Duodenal mucosa (tissue), 2 donors: Measurements from ENCODE around the gene IPCEF1.
"Not testable (repeated sequence)": the region's sequence is repeated elsewhere in the genome, so short reads cannot be mapped to it uniquely, and the experiment has no call there.

Experiments
- H3K27ac ChIP-seq: one replicate; pipeline ENCODE4 v1.7.0; 2013; ENCODE audit warnings: low read depth, low read length
- H3K27me3 ChIP-seq, 2 donors: one replicate each; pipeline ENCODE4 v1.7.0; 2013; ENCODE audit warnings: low read length in 2 of 2, control low read depth in 1 of 2; ENCODE audit not compliant: insufficient read depth in 2 of 2, control insufficient read depth in 1 of 2
- H3K36me3 ChIP-seq, 2 donors: one replicate each; pipeline ENCODE4 v1.7.0; 2013; ENCODE audit warnings: low read length in 2 of 2, control low read depth in 1 of 2; ENCODE audit not compliant: insufficient read depth in 2 of 2, control insufficient read depth in 1 of 2
- H3K4me1 ChIP-seq, 2 donors: one replicate each; pipeline ENCODE4 v1.7.0; 2013; ENCODE audit warnings: low read length in 2 of 2, control low read depth in 1 of 2; ENCODE audit not compliant: insufficient read depth in 2 of 2, control insufficient read depth in 1 of 2
- H3K4me3 ChIP-seq, 2 donors: one replicate each; pipeline ENCODE4 v1.7.0; 2013; ENCODE audit warnings: low read length in 2 of 2, low read depth in 1 of 2
- H3K9ac ChIP-seq, 2 donors: one replicate each; pipeline ENCODE4 v1.7.0; 2013; ENCODE audit warnings: low read length in 2 of 2, low read depth in 1 of 2
- H3K9me3 ChIP-seq, 2 donors: one replicate each; pipeline ENCODE4 v1.7.0; 2013; ENCODE audit warnings: low read length in 2 of 2, control low read depth in 1 of 2; ENCODE audit not compliant: control insufficient read depth in 1 of 2

IPCEF1 gene

DNA sequence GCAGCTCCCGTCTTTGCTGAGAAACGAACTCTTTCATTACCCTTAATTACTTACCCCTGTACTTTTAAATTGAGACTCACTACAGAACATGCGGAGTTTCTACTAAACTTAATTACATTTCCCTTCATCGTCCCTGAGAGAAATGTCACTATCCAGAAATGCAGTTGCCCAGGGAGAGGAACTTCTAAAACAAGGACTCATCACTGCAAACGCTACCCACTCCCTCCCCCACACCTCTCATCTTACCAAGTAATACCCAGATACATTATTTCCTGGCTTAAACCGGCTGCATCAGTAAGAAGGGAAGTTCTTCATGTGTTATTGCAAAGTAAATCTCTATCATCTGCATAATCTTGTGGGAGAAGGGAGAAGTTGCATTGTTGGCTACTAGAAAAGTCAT is 138.3 kb downstream of the IPCEF1 start:
- Histone ChIP-seq H3K27ac (no peak overlapping the region), H3K4me1 (no peaks in the 10 kb centered on the region), H3K27me3 (no peaks in the 10 kb centered on the region), H3K9me3 (no peaks in the 10 kb centered on the region), H3K4me3 (no peak overlapping the region), H3K36me3 (no peaks in the 10 kb centered on the region), H3K9ac (no peak overlapping the region)

DNA sequence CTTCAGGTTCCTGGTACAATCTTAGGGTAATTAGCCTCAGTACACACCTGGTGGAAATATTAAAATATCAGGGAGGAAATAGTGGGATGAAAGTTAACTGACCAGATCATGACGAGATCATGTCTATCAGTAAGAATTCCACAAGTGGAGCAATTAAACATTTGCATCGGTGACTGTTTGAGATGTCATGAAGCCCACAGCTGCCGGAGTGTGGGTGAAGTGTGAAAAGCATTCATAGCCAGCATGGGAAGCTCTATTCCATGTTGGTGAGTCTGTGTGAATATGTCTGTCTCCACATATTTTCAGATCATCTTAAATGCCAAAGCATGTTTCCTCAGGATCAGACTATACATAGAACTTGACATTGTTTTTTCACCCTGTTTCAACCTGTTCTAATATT is 142.8 kb downstream of the IPCEF1 start:
- Histone ChIP-seq H3K4me1 (no peaks in the 10 kb centered on the region), H3K9me3 (no peaks in the 10 kb centered on the region), H3K27ac (no peak overlapping the region), H3K9ac (no peak overlapping the region), H3K4me3 (no peak overlapping the region), H3K27me3 (no peaks in the 10 kb centered on the region), H3K36me3 (no peaks in the 10 kb centered on the region)

DNA sequence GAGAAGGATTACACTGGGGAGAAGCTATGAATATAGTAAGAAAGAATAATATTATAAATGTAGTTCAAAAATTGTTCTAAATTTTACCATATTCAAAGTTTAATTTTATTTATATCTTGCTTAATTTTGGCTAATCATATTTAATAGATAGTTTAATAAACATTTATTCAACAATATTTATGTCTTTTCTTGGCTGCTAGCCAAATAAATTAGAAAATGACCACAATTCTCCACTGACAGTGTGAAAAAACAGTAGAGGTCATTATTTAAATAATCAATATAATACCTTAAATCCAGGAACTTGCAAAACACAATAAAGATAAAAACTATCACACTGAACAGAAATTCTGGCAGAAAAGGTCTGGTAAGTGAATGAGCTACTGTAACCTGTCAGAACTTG is 145.9 kb downstream of the IPCEF1 start:
- H3K9ac ChIP-seq: no peak overlapping the region
- no peak overlapping the region for H3K4me3 ChIP-seq
- H3K27me3 ChIP-seq: no peaks in the 10 kb centered on the region
- no peaks in the 10 kb centered on the region for H3K4me1 ChIP-seq
- H3K27ac ChIP-seq: no peak overlapping the region
- no peaks in the 10 kb centered on the region for H3K9me3 ChIP-seq
- H3K36me3 ChIP-seq: no peaks in the 10 kb centered on the region

DNA sequence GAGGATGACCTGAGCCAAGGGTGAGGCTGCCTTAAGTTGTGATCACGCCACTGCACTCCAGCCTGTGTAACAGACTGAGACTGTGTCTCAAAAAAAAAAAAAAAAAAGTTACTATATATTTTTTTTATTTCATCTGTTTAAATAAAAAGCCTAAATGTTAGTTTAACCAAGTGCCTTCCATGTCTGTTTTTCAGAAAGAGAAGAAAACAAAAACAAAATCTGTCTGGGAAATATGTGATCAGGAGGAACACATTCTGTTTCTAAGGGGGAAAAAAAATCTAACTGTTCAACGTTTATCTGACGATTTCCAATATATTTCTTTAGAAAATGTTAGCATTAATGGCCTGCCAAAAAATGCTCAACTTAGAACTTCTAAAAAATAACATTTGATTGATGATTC is 147.0 kb downstream of the IPCEF1 start:
- H3K27me3 ChIP-seq: no peaks in the 10 kb centered on the region
- H3K9ac ChIP-seq: no peak overlapping the region
- no peaks in the 10 kb centered on the region for H3K9me3 ChIP-seq
- no peaks in the 10 kb centered on the region for H3K36me3 ChIP-seq
- H3K4me3 ChIP-seq: no peak overlapping the region
- no peak overlapping the region for H3K27ac ChIP-seq
- H3K4me1 ChIP-seq: no peaks in the 10 kb centered on the region

DNA sequence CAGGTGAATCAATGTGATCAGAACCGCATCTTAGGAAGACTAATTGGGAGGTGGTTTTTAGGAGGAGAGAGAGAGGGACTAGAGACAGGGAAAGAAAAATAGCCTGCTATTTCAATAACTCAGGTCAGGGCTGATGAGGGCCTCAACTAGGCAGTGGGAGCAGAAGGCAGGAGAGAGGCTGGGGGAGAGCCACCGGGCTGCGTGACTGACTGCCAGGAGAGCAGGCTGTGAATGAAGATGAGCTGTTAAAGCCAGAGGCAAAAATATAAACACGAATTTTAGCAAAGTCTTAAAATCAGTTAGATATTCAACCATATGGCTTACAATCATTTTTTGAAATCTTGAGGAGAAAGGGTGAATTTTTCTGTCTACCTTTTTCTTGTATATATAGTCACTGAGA is 149.6 kb downstream of the IPCEF1 start:
- H3K9me3 ChIP-seq: no peaks in the 10 kb centered on the region

DNA sequence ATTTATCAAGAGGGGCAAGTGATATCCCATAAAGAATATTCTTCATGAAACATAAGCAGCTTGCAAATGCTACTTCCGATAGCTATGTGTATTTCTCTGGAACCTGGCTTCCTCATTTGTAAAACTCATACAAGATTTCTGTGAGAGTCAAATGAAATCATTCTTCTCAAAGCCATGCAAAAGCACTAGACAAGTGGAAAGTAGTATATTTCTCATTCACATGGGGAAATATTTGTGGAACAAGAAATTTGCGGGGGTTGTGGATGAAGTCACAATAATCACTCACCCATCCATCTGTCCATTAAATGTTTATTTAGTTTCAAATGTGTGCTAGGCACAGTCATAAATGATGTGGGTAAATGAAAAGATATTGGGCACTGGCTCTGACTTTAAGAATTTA is 150.5 kb downstream of the IPCEF1 start:
- Histone ChIP-seq H3K36me3 (no peaks in the 10 kb centered on the region), H3K4me3 (no peak overlapping the region), H3K9ac (no peak overlapping the region), H3K4me1 (no peaks in the 10 kb centered on the region), H3K9me3 (no peaks in the 10 kb centered on the region), H3K27ac (no peak overlapping the region), H3K27me3 (no peaks in the 10 kb centered on the region)

More for the DNA sequence above, 149.6 kb downstream of the IPCEF1 start:
- no peaks in the 10 kb centered on the region for H3K4me1 ChIP-seq
- H3K4me3 ChIP-seq: no peak overlapping the region
- H3K27ac ChIP-seq: no peak overlapping the region
- H3K36me3 ChIP-seq: no peaks in the 10 kb centered on the region
- no peak overlapping the region for H3K9ac ChIP-seq
- no peaks in the 10 kb centered on the region for H3K27me3 ChIP-seq

DNA sequence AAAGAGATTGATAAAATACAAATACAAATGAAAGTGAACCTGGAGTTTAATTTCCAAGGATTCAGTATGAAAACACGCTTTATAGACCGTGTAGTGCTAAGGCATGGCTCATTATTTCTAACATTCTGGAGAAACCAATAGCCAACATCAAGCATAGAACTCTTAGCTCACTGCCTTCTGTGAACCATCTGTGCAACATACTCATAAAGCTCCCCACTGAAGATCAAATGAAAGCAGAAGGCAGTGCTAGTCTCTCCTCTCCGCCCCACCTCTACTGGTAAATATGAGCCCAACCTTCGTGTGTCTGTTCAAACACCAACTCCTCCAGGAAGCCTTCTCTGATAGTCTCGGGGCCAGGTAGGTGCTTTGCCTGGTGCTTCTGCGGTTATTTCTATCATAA is 153.6 kb downstream of the IPCEF1 start:
- Histone ChIP-seq H3K4me1 (no peaks in the 10 kb centered on the region), H3K4me3 (no peak overlapping the region), H3K27ac (no peak overlapping the region), H3K27me3 (no peaks in the 10 kb centered on the region), H3K9me3 (no peaks in the 10 kb centered on the region), H3K36me3 (no peaks in the 10 kb centered on the region), H3K9ac (no peak overlapping the region)

DNA sequence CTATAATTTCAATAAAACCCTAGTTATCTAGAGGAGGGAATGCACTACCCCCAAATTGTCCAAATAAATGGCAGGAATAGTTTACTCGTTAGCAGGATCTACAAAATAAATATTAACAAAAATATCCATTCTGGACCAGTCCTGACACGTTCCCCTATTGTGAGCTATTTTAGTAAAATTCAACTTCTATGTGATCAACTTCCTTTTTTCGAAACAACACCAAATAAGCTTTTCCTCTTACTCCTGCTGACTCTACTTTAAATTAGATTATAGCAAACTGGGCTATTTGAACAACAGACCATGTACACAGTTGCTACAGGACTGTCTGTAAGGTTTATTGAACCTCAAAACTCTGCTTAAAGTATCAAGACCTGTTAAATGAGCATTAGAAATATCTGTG is 154.3 kb downstream of the IPCEF1 start:
- Histone ChIP-seq H3K9ac (no peak overlapping the region), H3K36me3 (no peaks in the 10 kb centered on the region), H3K4me3 (no peak overlapping the region), H3K27ac (no peak overlapping the region), H3K4me1 (no peaks in the 10 kb centered on the region), H3K27me3 (no peaks in the 10 kb centered on the region), H3K9me3 (no peaks in the 10 kb centered on the region)

DNA sequence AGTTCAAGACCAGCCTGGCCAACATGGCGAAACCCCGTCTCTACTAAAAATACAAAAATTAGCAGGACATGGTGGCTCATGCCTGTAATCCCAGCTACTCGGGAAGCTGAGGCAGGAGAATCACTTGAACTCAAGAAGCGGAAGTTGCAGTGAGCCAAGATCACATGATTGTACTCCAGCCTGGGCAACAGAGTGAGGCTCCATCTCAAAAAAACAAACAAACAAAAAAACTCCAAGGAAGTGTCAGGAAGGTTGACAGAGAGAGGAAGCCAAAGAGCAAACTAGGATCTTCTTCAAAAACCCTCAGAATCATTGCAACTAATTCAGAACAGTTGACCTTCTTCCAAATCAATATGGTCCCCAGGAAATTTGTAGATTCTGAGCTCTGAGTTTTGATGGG is 154.9 kb downstream of the IPCEF1 start:
- H3K9me3 ChIP-seq, H3K4me1 ChIP-seq, H3K27me3 ChIP-seq, H3K27ac ChIP-seq, H3K9ac ChIP-seq, H3K4me3 ChIP-seq, H3K36me3 ChIP-seq: not testable (repeated sequence)

DNA sequence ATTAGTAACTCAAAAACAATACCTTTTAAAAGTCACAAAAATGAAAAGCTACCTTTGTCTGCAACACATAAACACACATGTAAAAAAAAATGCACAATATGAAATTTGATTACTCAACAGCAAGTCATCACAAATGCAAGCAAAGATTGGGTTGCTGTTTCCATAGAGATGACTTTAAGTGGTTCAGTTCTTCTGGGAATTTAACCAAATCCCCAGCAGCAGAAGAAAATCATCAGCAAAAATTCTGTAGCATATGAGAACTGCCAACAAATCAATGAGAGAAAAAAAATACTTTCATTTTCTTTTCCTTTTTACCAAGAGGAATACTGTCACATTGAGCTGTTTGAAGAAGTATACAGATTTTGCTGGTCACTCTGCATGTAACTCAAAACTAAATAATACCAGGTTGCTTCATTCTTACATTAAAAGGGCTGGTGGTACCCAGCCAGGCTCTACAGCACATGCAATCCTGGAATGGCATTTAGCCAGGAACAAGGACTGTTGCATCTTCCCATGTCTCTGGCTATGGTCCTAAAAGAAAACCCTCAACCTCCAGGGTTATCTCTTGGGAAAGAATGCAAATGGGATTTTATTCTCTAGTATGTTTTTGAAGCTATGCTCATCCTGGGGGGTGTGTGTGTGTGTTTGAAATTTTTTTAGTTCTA is 159.3 kb downstream of the IPCEF1 start:
- H3K27ac ChIP-seq: no peak overlapping the region
- no peaks in the 10 kb centered on the region for H3K27me3 ChIP-seq
- no peaks in the 10 kb centered on the region for H3K4me1 ChIP-seq
- no peak overlapping the region for H3K9ac ChIP-seq
- no peaks in the 10 kb centered on the region for H3K9me3 ChIP-seq
- no peak overlapping the region for H3K4me3 ChIP-seq
- no peaks in the 10 kb centered on the region for H3K36me3 ChIP-seq
